GM12878 (cell line): ENCODE data around the gene GABBR2. TPM values are rescaled to one million over a fixed set of nuclear protein-coding genes. Genes with fewer than 3 reads are reported as not detected.

Experiments
- ATAC-seq: fragments of 200-7000 bp; cut with Tn5 transposase; 3 replicates; pipeline ENCODE4 v1.9.1; 2020; ENCODE audit warnings: mild to moderate bottlenecking, moderate library complexity
- BruUV-seq: library from RNA; stranded (reverse); fragments of 400-500 nt; replicated peaks from 2 replicates; lab custom pipeline; 2021; lab: Mats Ljungman, UMichigan
- CTCF ChIA-PET: fragments of 300-600 bp; sonication (Branson Sonifier 250); formaldehyde crosslinking; extraction: SDS; loops from one replicate; lab custom pipeline; 2021; ENCODE audit warnings: inconsistent platforms; lab: Yijun Ruan, JAX
- POLR2A ChIA-PET: fragments of 350-600 bp; formaldehyde crosslinking; extraction: SDS; loops from one replicate; lab custom pipeline; 2021; ENCODE audit warnings: inconsistent platforms; lab: Charles Lee
- RAD21 ChIA-PET: fragments of 300-600 bp; sonication (Branson Sonifier 250); formaldehyde crosslinking; loops from one replicate; lab custom pipeline; 2023; ENCODE audit warnings: antibody characterized with exemption; ENCODE audit not compliant: unreplicated experiment; lab: Charles Lee
- SMC1A ChIA-PET: fragments of 300-600 bp; sonication (Branson Sonifier 250); formaldehyde crosslinking; loops from one replicate; lab custom pipeline; 2023; ENCODE audit not compliant: unreplicated experiment, uncharacterized antibody; lab: Charles Lee
- DNase-seq: peaks from one replicate; pipeline ENCODE4 v3.0.0-alpha.2; 2011; ENCODE audit warnings: low read depth, low spot score
- FAIRE-seq: peaks from 3 replicates; lab custom pipeline; 2011; peaks lifted over from hg19 to GRCh38; lab: Jason Lieb, UNC
- H2AFZ ChIP-seq: 2 replicates; pipeline ENCODE4 v1.6.0; 2011; ENCODE audit warnings: low read depth, low read length, control low read depth; ENCODE audit not compliant: control insufficient read depth
- H3K27ac ChIP-seq: 2 replicates; pipeline ENCODE4 v1.5.1; 2011; ENCODE audit warnings: control low read depth; ENCODE audit not compliant: control insufficient read depth, insufficient read depth
- H3K27me3 ChIP-seq, 2 experiments: replicated peaks in 1 of 2; 2 replicates each; pipeline versions ENCODE4 v1.6.0 to v1.6.1; 2011; ENCODE audit warnings: low read length in 1 of 2; ENCODE audit not compliant: control insufficient read depth in 2 of 2, insufficient read depth in 2 of 2
- H3K36me3 ChIP-seq, 2 experiments: 2 replicates each; pipeline ENCODE4 v1.5.1; 2011; ENCODE audit warnings: low read length in 1 of 2; ENCODE audit not compliant: control insufficient read depth in 2 of 2, insufficient read depth in 2 of 2
- H3K4me1 ChIP-seq: 2 replicates; pipeline ENCODE4 v1.6.1; 2011; ENCODE audit warnings: mild to moderate bottlenecking, low read length, moderate library complexity, mixed read lengths; ENCODE audit not compliant: control insufficient read depth, insufficient read depth
- H3K4me2 ChIP-seq: 2 replicates; pipeline ENCODE4 v1.6.0; 2011; ENCODE audit warnings: control low read depth; ENCODE audit not compliant: control insufficient read depth, insufficient read depth
- H3K4me3 ChIP-seq: fragments of 200-600 bp; sonication (generic); 2 replicates; pipeline ENCODE4 v1.5.1; 2016
- H3K79me2 ChIP-seq: 2 replicates; pipeline ENCODE4 v1.6.0; 2011; ENCODE audit warnings: low read length; ENCODE audit not compliant: control insufficient read depth, insufficient read depth
- H3K9ac ChIP-seq: 2 replicates; pipeline ENCODE4 v1.8.0; 2011; ENCODE audit warnings: low read length, control low read depth, mixed read lengths; ENCODE audit not compliant: control insufficient read depth, insufficient read depth
- H3K9me3 ChIP-seq: replicated peaks from 3 replicates; pipeline ENCODE4 v1.5.1; 2011; ENCODE audit warnings: mild to moderate bottlenecking, low read length; ENCODE audit not compliant: control insufficient read depth, insufficient read depth
- H4K20me1 ChIP-seq: 2 replicates; pipeline ENCODE4 v1.6.0; 2011; ENCODE audit not compliant: control insufficient read depth, insufficient read depth
- ATF7 ChIP-seq: fragments of 450-650 bp; IDR thresholded peaks from 2 replicates; pipeline ENCODE4 v1.6.1; 2016; ENCODE audit warnings: low read depth, mild to moderate bottlenecking
- BCL11A ChIP-seq: IDR thresholded peaks from 2 replicates; pipeline ENCODE4 v1.6.1; 2011; ENCODE audit warnings: low read depth, low read length
- CBFB ChIP-seq: IDR thresholded peaks from 2 replicates; pipeline ENCODE4 v1.6.1; 2016; ENCODE audit warnings: antibody characterized with exemption, low read depth
- EGR1 ChIP-seq, 2 experiments: IDR thresholded peaks; 1 replicate in 1 of 2; 2 replicates in 1 of 2; pipeline ENCODE4 v1.6.1; 2011 to 2012; ENCODE audit warnings: low read depth in 2 of 2, low read length in 2 of 2, borderline replicate concordance in 1 of 2, mild to moderate bottlenecking in 1 of 2, moderate library complexity in 1 of 2
- FOXM1 ChIP-seq: IDR thresholded peaks from 2 replicates; pipeline ENCODE4 v1.6.1; 2012; ENCODE audit warnings: low read depth, mild to moderate bottlenecking, inconsistent platforms, low read length, moderate library complexity
- GABPA ChIP-seq: IDR thresholded peaks from 2 replicates; pipeline ENCODE4 v1.6.1; 2014; ENCODE audit warnings: antibody characterized with exemption, low read depth, mild to moderate bottlenecking, inconsistent platforms
- HCFC1 ChIP-seq: fragments of 150-350 bp; IDR thresholded peaks from 2 replicates; pipeline ENCODE4 v1.6.1; 2014; ENCODE audit warnings: low read length
- KDM1A ChIP-seq: fragments of 200-600 bp; sonication (generic); IDR thresholded peaks from 2 replicates; pipeline ENCODE4 v1.6.1; 2016; ENCODE audit warnings: borderline replicate concordance
- MEF2A ChIP-seq: IDR thresholded peaks from 2 replicates; pipeline ENCODE4 v1.6.1; 2011; ENCODE audit warnings: low read depth, mild to moderate bottlenecking, low read length, moderate library complexity; ENCODE audit not compliant: insufficient read depth
- NFIC ChIP-seq: IDR thresholded peaks from 2 replicates; pipeline ENCODE4 v1.6.1; 2012; ENCODE audit warnings: low read depth, mild to moderate bottlenecking, inconsistent platforms, low read length, moderate library complexity
- POLR2AphosphoS2 ChIP-seq: IDR thresholded peaks from 2 replicates; pipeline ENCODE4 v1.6.1; 2011; ENCODE audit warnings: low read depth, mild to moderate bottlenecking, low read length, improper control_type of control experiment, moderate library complexity
- STAT3 ChIP-seq: IDR thresholded peaks from 2 replicates; pipeline ENCODE4 v1.6.1; 2011; ENCODE audit warnings: low read depth, low read length, improper control_type of control experiment
- WGBS: methylation state at CpG from one replicate; pipeline ENCODE4 v1.1.6; 2016; ENCODE audit warnings: low lambda C conversion rate; ENCODE audit not compliant: insufficient replicate concordance, insufficient coverage; ENCODE audit errors: missing lambda C conversion rate; 5-methylcytosine and 5-hydroxymethylcytosine counted together
- in situ Hi-C: fragments of 300-500 bp; cut with MboI; formaldehyde crosslinking; loops from 9 replicates; pipeline ENCODE4 v1.14.3; 2018; ENCODE audit warnings: mixed read lengths
- intact Hi-C: fragments of 100-400 bp; cut with micrococcal nuclease; formaldehyde crosslinking; loops from one replicate; pipeline ENCODE4 v1.14.2; 2022; ENCODE audit not compliant: unreplicated experiment
- polyA plus RNA-seq, 11 experiments: library from polyadenylated mRNA; depleted of rRNA in 4 of 11; unstranded in 6 of 11; stranded (reverse) in 5 of 11; fragments of >200 nt; fragmentation: Nextera tagmentation in 4 of 11; fragmentation: Illumina TruSeq in 1 of 11; extraction: Ambion mirVana in 4 of 11; extraction: Trizol in 1 of 11; gene quantifications; 1 replicate in 1 of 11; 2 replicates in 10 of 11; pipeline versions ENCODE4 v1.2.1 to v1.2.3, GENCODE V29; 2011 to 2016; ENCODE audit warnings: inconsistent platforms in 2 of 11, missing spikeins in 2 of 11, low read depth in 1 of 11
- total RNA-seq, 4 experiments: library from RNA; depleted of rRNA in 3 of 4; stranded (reverse); fragments of >200 nt in 3 of 4; fragmentation: Illumina TruSeq in 1 of 4; extraction: Trizol in 1 of 4; gene quantifications; 2 replicates each; pipeline versions ENCODE4 v1.2.1 to v1.2.3, GENCODE V29; 2013 to 2021
- TF ChIP-seq, protein P1 (sequence below): IDR thresholded peaks from 2 replicates; pipeline ENCODE4 v1.6.1; 2011; ENCODE audit warnings: low read depth, mild to moderate bottlenecking, low read length, moderate library complexity, borderline replicate concordance; ENCODE audit errors: extremely low read depth
- TF ChIP-seq, protein P2 (sequence below), 3 experiments: IDR thresholded peaks in 2 of 3; conservative IDR thresholded peaks in 1 of 3; 2 replicates each; pipeline ENCODE4 v1.5.1; 2011; ENCODE audit warnings: low read depth in 3 of 3, low read length in 3 of 3, mild to moderate bottlenecking in 3 of 3, control low read depth in 2 of 3, moderate library complexity in 2 of 3, inconsistent platforms in 1 of 3, mixed read lengths in 1 of 3; ENCODE audit not compliant: control insufficient read depth in 2 of 3, insufficient read depth in 1 of 3; ENCODE audit errors: extremely low read depth in 1 of 3
- TF ChIP-seq, protein P3 (sequence below): IDR thresholded peaks from 2 replicates; pipeline ENCODE4 v1.6.1; 2012; ENCODE audit warnings: low read length, inconsistent platforms
- TF ChIP-seq, protein P4 (sequence below): fragments of 450-650 bp; IDR thresholded peaks from 2 replicates; pipeline ENCODE4 v1.6.1; 2017; ENCODE audit warnings: mild to moderate bottlenecking

The GABBR2 gene
- total and polyA plus RNA-seq, 10 of the 15 experiments (the other 5 are each of a cell fraction or from before 2014, with no cell fraction given): 0.02 to 2.2 (median 0.06) TPM; not detected in 2

DNA sequence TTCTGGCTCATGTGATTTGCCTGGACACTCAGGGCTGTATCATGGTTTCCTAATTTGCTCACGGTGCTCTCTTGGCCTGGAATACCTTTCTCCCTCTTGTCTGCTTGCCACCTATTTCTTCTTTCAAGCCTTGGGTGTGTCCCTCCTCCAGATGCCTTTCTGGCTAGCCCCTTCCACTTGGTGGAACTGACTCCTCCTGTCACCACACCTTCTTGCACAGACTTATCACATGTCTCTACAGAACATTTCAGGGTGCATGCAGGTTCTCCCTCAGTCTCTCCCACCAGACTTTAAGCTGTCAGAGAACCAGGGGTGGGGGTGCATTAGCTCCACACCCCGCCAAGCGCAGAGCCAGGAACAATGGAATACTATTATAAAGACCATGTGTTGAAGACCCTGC is 455.2 kb downstream of the GABBR2 start:
- Histone ChIP-seq H3K9ac (no peak overlapping the region), H3K9me3 (no peaks in the 10 kb centered on the region; the same call in 2 of the 3 replicates), H3K79me2 (no peaks in the 10 kb centered on the region), H3K27ac (no peak overlapping the region), H4K20me1 (no peaks in the 10 kb centered on the region), H3K4me2 (no peak overlapping the region), H3K4me1 (peaks cover 4% of the 10 kb centered on the region), H3K27me3 (no peaks in the 10 kb centered on the region), H3K4me3 (no peak overlapping the region), H2AFZ (no peak overlapping the region), H3K36me3 (no peaks in the 10 kb centered on the region)
- 71% methylated on average over 3 of the region's 3 CpGs for WGBS
- intact Hi-C loops: no loop called here
- ChIA-PET POLR2A (interaction anchor here (0.6 kb wide), 1 partner anchor 206 kb away, joined by 3 read pairs; no protein-coding TSS in a partner anchor), SMC1A (no interaction called here), CTCF (interaction anchor here (0.9 kb wide), 1 partner anchor 10 kb away, joined by 3 read pairs; no protein-coding TSS in a partner anchor), RAD21 (interaction anchor here (1.0 kb wide), 1 partner anchor 36 kb away, joined by 3 read pairs; no protein-coding TSS in a partner anchor)
- in situ Hi-C loops: no loop called here
- FAIRE-seq: no peak
- BruUV-seq: no TSS peak
- no peak for DNase-seq
- ATAC-seq: no peak
- TF ChIP-seq EGR1 (IDR thresholded peaks at IDR 0.05; ENCODE audit: borderline replicate concordance in 1 of 2, low read depth in 2 of 2, low read length in 2 of 2) (no peak), MEF2A (no peak), CBFB (no peak), NFIC (no peak), POLR2AphosphoS2 (no peak), ATF7 (no peak), FOXM1 (no peak), STAT3 (no peak), BCL11A (no peak), GABPA (no peak), KDM1A (no peak), HCFC1 (no peak)
- TF ChIP-seq, protein P1, sequence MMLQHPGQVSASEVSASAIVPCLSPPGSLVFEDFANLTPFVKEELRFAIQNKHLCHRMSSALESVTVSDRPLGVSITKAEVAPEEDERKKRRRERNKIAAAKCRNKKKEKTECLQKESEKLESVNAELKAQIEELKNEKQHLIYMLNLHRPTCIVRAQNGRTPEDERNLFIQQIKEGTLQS: no peak
- TF ChIP-seq, protein P2, sequence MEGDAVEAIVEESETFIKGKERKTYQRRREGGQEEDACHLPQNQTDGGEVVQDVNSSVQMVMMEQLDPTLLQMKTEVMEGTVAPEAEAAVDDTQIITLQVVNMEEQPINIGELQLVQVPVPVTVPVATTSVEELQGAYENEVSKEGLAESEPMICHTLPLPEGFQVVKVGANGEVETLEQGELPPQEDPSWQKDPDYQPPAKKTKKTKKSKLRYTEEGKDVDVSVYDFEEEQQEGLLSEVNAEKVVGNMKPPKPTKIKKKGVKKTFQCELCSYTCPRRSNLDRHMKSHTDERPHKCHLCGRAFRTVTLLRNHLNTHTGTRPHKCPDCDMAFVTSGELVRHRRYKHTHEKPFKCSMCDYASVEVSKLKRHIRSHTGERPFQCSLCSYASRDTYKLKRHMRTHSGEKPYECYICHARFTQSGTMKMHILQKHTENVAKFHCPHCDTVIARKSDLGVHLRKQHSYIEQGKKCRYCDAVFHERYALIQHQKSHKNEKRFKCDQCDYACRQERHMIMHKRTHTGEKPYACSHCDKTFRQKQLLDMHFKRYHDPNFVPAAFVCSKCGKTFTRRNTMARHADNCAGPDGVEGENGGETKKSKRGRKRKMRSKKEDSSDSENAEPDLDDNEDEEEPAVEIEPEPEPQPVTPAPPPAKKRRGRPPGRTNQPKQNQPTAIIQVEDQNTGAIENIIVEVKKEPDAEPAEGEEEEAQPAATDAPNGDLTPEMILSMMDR (IDR thresholded peaks at IDR 0.05 in 2 of 3, conservative IDR thresholded peaks at IDR 0.05 in 1 of 3; ENCODE audit: control insufficient read depth in 2 of 3, extremely low read depth in 1 of 3, insufficient read depth in 1 of 3, low read depth in 3 of 3, low read length in 3 of 3): no peak
- TF ChIP-seq, protein P3, sequence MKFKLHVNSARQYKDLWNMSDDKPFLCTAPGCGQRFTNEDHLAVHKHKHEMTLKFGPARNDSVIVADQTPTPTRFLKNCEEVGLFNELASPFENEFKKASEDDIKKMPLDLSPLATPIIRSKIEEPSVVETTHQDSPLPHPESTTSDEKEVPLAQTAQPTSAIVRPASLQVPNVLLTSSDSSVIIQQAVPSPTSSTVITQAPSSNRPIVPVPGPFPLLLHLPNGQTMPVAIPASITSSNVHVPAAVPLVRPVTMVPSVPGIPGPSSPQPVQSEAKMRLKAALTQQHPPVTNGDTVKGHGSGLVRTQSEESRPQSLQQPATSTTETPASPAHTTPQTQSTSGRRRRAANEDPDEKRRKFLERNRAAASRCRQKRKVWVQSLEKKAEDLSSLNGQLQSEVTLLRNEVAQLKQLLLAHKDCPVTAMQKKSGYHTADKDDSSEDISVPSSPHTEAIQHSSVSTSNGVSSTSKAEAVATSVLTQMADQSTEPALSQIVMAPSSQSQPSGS: no peak
- TF ChIP-seq, protein P4, sequence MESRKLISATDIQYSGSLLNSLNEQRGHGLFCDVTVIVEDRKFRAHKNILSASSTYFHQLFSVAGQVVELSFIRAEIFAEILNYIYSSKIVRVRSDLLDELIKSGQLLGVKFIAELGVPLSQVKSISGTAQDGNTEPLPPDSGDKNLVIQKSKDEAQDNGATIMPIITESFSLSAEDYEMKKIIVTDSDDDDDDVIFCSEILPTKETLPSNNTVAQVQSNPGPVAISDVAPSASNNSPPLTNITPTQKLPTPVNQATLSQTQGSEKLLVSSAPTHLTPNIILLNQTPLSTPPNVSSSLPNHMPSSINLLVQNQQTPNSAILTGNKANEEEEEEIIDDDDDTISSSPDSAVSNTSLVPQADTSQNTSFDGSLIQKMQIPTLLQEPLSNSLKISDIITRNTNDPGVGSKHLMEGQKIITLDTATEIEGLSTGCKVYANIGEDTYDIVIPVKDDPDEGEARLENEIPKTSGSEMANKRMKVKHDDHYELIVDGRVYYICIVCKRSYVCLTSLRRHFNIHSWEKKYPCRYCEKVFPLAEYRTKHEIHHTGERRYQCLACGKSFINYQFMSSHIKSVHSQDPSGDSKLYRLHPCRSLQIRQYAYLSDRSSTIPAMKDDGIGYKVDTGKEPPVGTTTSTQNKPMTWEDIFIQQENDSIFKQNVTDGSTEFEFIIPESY: no peak
